ENCODE measurements around the gene TAF3.
"Not testable (repeated sequence)": the region's sequence is repeated elsewhere in the genome, so short reads cannot be mapped to it uniquely, and the experiment has no call there.

TAF3 gene

GRCh38 chr10:7818295-7819120, at the start of gene TAF3:
Gene TAF3 (plus strand): TSS chr10:7818505. CDS start chr10:7818710, 205 bp downstream.
- in situ Hi-C loops (cut with MboI; ENCODE audit: low pct_unique_long_range_greater_than_20kb, low sequenced_read_pairs): no loop called here
- DNase-seq: peak; percentile 88

- in situ Hi-C loops (cut with MboI; ENCODE audit: low pct_unique_long_range_greater_than_20kb, low sequenced_read_pairs): no loop called here
- DNase-seq: no peak
These were observed 44.2 kb upstream of the TAF3 start for GRCh38 chr10:7773845-7774801.

GRCh38 chr10:7776777-7777176, 41.5 kb upstream of the TAF3 start:
- in situ Hi-C loops (cut with MboI; ENCODE audit: low pct_unique_long_range_greater_than_20kb, low sequenced_read_pairs): no loop called here
- DNase-seq: no peak

- DNase-seq; in situ Hi-C loops (cut with MboI; ENCODE audit: low pct_unique_long_range_greater_than_20kb, low sequenced_read_pairs): not testable (repeated sequence)
These were observed 36.1 kb upstream of the TAF3 start for GRCh38 chr10:7782194-7782593.

- in situ Hi-C loops (cut with MboI; ENCODE audit: low pct_unique_long_range_greater_than_20kb, low sequenced_read_pairs): no loop called here
- no peak for DNase-seq
These were observed 31.9 kb upstream of the TAF3 start for GRCh38 chr10:7786430-7786829.

GRCh38 chr10:7787150-7787856, 31.0 kb upstream of the TAF3 start:
- in situ Hi-C loops (cut with MboI; ENCODE audit: low pct_unique_long_range_greater_than_20kb, low sequenced_read_pairs): no loop called here
- DNase-seq: no peak

- in situ Hi-C loops (cut with MboI; ENCODE audit: low pct_unique_long_range_greater_than_20kb, low sequenced_read_pairs): no loop called here
- peak; percentile 96 for DNase-seq
These were observed 30.3 kb upstream of the TAF3 start, which contains the start of the genes ATP5F1C and KIN for GRCh38 chr10:7787857-7788638. Gene ATP5F1C (plus strand): TSS chr10:7788177. CDS start chr10:7788208, 31 bp downstream. Gene KIN (minus strand): TSS chr10:7787993. CDS start chr10:7787933, 60 bp downstream.

GRCh38 chr10:7788639-7789286, 29.5 kb upstream of the TAF3 start:
- no peak for DNase-seq
- in situ Hi-C loops (cut with MboI; ENCODE audit: low pct_unique_long_range_greater_than_20kb, low sequenced_read_pairs): no loop called here

GRCh38 chr10:7789390-7789789, 28.9 kb upstream of the TAF3 start:
- no peak for DNase-seq
- in situ Hi-C loops (cut with MboI; ENCODE audit: low pct_unique_long_range_greater_than_20kb, low sequenced_read_pairs): no loop called here

- in situ Hi-C loops (cut with MboI; ENCODE audit: low pct_unique_long_range_greater_than_20kb, low sequenced_read_pairs): no loop called here
These were observed 25.8 kb upstream of the TAF3 start for GRCh38 chr10:7792541-7792940.

GRCh38 chr10:7794251-7795026, 23.9 kb upstream of the TAF3 start:
- in situ Hi-C loops (cut with MboI; ENCODE audit: low pct_unique_long_range_greater_than_20kb, low sequenced_read_pairs): no loop called here
- DNase-seq: no peak

More at GRCh38 chr10:7792541-7792940, 25.8 kb upstream of the TAF3 start:
- no peak for DNase-seq

- in situ Hi-C loops (cut with MboI; ENCODE audit: low pct_unique_long_range_greater_than_20kb, low sequenced_read_pairs): no loop called here
- no peak for DNase-seq
These were observed 22.7 kb upstream of the TAF3 start for GRCh38 chr10:7795605-7796004.

- in situ Hi-C loops (cut with MboI; ENCODE audit: low pct_unique_long_range_greater_than_20kb, low sequenced_read_pairs): no loop called here
- DNase-seq: no peak
These were observed 20.7 kb upstream of the TAF3 start for GRCh38 chr10:7797582-7797981.

GRCh38 chr10:7802606-7803005, 15.7 kb upstream of the TAF3 start:
- in situ Hi-C loops (cut with MboI; ENCODE audit: low pct_unique_long_range_greater_than_20kb, low sequenced_read_pairs): no loop called here
- no peak for DNase-seq

- no peak for DNase-seq
- in situ Hi-C loops (cut with MboI; ENCODE audit: low pct_unique_long_range_greater_than_20kb, low sequenced_read_pairs): no loop called here
These were observed 14.1 kb upstream of the TAF3 start for GRCh38 chr10:7804216-7804615.

- in situ Hi-C loops (cut with MboI; ENCODE audit: low pct_unique_long_range_greater_than_20kb, low sequenced_read_pairs): no loop called here
- DNase-seq: no peak
These were observed 13.6 kb upstream of the TAF3 start for GRCh38 chr10:7804741-7805140.

GRCh38 chr10:7808686-7809267, 9.5 kb upstream of the TAF3 start:
- in situ Hi-C loops (cut with MboI; ENCODE audit: low pct_unique_long_range_greater_than_20kb, low sequenced_read_pairs): no loop called here
- no peak for DNase-seq

Measured in KBM-7 (cell line).